GM12891 (cell line): ENCODE results near the gene PRELID3B.
A peak's percentile ranks its signal among the peaks of the same experiment; 100 is the strongest.

Source experiments
- POLR2A ChIP-seq: IDR thresholded peaks from 2 replicates; pipeline ENCODE4 v1.6.1; 2011; ENCODE audit warnings: low read depth, low read length, control low read depth
- POLR2AphosphoS5 ChIP-seq: IDR thresholded peaks from 2 replicates; pipeline ENCODE4 v1.6.1; 2011; ENCODE audit warnings: low read depth, low read length, control low read depth
- TAF1 ChIP-seq: IDR thresholded peaks from 2 replicates; pipeline ENCODE4 v1.6.1; 2011; ENCODE audit warnings: low read depth, low read length, control low read depth

GRCh38 chr20:58995461-58996225 lies 46.9 kb downstream of the PRELID3B start:
- peak; percentile 45; the same call in 1 of the 2 replicates for TF ChIP-seq POLR2A
- no peak for TF ChIP-seq TAF1
- peak; percentile 68 for TF ChIP-seq POLR2AphosphoS5
